NCI-H82 treated with DMSO at 0.1 percent for 48 hours (cell line): Measurements from ENCODE around the gene RABGAP1.
A peak's percentile ranks its signal among the peaks of the same experiment; 100 is the strongest.

Experiments
- DNase-seq: peaks from one replicate; lab custom pipeline; 2025; ENCODE audit not compliant: unreplicated experiment; lab: John Stamatoyannopoulos, UW

Gene RABGAP1

DNA sequence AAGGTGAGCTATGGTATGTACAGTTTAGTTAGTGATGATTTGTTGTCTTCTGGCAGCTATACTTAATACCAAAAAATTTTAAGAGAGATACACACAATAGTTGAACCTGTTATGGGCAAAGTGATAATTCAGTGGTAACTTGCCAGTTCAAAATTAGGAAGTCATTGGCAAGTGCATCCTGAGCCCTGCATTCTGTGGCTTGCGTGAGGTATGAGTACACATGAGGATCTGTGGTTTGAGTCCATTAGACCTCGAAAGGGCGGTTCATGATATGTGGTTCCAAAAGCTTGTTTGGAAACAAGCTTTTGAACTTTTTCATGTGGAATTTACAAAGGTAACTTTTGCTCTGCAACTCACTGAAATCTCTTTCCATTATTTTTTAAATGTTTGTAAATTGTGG, 139.6 kb downstream of the RABGAP1 start:
- no peak for DNase-seq

DNA sequence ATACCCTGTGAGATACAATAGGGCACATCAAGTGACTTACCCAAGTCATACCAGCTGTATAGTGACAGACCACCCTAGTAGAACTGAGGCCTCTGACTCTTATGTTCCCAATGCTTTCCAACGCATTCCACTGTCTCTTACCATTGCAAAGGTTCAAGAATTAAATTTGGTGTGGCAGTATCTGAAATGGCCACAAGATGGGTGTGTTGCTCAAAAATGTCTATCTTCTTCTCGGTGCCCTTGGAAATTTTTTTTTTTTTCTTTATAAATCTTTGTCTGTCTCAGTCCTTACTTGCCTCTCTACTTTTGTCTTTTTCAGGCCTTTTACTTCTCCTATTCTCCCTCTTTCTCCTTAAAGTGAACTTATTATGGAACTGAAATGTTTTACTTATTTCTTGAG, 141.0 kb downstream of the RABGAP1 start:
- DNase-seq, result no peak

DNA sequence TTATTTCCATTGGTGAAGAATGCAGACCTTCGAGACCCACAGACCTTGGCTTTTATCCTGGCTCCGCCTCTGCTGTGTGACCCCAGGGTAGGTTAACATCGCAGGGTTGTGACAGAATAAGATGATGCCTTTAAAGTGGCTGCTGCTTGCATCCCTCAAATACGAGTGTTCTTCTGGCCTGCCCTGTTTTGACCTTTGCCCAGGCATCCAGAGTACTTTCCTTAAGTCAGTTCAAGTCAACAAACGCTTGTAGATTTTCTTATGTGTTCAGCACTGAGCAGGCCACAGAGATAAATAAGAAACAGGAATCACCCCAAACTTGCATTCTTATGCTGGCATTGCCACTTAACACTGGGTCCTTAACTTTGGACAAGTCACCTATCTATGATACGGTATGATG, 142.9 kb downstream of the RABGAP1 start:
- DNase-seq, result no peak

DNA sequence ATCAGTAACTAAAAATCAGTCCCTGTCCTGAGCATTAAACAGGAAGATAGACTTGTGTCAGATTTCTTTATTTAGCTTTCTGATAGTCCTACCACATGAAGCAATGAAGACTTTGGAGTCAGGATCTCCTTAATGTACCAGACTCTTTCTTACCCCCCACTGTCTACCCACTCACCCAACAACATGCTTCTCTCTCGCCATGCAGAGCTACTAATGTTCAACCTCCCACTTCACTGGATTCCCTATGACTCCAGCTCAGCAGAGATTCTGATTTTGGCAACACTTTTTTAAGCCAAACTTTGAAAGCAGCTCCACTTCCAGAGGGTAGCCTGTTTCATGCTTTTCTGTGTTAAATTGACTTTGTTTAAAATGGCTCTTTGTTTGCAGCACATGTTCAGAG, 143.4 kb downstream of the RABGAP1 start:
- no peak for DNase-seq

DNA sequence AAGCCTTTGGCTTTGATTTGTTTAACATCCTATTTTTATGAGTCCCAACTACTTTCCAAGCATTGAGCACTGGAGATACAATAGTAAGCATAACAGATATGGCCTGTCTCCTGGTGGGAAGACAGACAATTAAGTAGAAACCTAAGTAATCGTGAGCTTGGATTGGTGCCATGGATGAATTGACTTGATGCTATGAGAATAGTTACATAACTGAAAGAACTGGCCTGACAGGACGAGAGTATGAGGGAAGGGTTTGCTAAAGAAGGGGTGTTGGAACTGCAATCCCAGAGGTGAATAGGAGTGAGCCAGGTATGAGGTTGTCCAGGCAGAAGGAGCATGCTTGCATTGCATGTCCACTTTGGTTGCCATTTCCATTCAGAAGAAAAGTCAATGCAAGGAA, 145.1 kb downstream of the RABGAP1 start:
- DNase-seq, result no peak

DNA sequence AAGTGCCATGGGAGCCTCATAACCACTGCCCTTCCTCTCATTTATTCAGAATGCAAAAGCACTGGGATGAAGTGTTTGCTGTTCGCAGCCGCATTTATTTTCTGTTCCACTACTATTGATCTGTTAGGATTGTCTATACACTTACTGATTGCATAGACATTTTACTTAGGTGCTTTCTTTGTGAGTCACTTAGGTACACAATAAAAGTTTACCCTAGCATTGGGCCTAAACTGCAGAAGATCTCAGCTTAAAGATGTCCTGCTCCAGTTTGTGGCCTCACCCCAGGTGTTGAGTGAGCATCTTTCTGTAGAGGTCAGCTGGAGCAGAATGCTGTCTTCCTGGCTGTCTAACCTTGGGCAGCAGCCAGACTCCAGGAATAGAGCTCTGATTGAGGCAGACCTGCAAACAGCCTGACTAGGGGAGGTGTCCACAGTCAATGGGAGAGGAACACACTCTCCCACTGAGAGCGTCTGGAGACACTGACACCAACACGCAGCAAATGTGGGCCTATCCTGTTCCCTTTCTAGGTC, 146.6 kb downstream of the RABGAP1 start:
- no peak for DNase-seq

DNA sequence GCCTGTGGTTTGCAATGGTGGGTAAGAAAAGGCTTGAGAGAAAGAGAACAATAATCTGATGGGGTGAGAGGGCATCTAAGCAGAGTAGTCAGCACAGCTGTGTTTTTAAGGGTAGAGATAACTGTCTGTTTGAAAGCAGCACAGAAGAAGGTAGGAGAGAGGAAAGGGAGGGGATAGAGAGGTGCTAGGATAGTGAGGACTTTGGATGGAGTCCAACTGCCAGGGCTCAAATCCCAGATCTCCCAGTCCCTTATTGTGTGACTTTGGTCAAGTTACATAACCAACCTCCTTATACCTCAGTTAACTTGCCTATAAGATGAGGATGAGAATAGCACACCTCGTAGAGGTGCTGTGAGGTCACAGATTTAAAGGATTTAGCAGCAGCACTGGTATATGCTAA, 148.2 kb downstream of the RABGAP1 start:
- no peak for DNase-seq

DNA sequence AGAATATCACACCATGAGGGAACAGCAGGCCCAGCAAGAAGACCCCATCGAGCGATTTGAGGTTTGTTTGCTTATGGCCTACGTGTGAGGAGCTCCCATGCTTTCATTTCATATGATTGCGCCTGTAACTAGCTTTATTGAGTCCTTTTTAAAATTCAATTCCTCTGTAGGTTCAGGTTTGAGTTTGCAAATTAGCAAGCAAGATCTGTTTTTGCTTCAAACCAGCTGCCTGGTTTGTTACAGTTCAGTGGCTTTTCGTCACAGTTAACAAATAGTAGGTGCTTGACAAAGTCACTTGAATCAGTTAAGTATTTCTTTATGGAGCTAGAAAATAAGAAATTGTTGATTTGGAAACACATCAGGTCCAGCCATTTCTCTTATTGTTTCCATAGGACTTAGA, 149.0 kb downstream of the RABGAP1 start:
- no peak for DNase-seq

DNA sequence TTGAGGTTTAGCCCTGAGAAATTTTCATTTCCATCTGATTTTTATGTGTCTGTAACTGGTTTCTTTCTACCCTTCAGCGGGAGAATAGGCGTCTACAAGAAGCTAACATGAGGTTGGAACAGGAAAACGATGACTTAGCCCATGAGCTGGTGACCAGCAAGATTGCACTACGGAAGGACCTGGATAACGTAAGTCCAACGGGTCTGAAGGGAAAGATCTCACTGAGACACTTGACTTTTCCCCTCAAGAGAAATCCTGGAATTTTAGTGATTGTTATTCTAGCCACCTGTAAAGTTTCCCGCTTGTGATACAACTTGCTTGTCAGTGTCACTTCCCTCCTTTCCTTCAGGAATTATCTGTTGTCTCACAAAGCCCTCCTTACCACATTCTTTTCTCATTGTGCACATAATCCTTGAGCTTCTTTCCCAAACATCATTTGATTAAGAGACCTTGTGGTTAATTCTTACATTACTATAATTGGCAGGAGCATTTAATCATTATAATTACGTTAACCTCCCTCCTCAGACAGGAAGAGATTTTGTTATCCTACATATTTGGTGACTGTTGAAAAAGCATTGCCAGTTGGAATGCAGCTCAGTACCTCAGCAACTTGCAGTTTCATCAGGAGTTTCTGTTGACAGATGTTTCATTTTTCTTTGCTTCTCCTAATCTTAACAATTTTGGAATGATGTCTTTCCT, 149.5 kb downstream of the RABGAP1 start:
- peak; percentile 23 for DNase-seq

DNA sequence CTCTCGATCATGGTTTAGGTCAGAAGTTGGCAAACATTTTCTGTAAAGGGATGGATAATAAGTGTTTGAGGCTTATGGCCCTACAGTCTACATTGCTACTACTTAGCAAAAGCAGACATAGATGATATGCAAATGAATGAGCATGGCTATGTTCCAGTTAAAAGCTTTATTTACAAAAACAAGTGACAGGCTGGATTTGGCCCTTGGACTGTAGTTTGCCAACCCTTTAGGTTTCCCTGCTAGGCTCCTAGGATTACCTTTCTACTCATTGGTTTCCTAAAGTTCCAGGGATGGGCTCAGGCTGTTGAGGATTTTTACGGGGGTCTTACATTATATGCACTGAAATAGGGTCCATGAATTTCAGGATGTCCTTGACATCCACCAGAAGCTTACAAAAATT, 150.1 kb downstream of the RABGAP1 start:
- no peak for DNase-seq

DNA sequence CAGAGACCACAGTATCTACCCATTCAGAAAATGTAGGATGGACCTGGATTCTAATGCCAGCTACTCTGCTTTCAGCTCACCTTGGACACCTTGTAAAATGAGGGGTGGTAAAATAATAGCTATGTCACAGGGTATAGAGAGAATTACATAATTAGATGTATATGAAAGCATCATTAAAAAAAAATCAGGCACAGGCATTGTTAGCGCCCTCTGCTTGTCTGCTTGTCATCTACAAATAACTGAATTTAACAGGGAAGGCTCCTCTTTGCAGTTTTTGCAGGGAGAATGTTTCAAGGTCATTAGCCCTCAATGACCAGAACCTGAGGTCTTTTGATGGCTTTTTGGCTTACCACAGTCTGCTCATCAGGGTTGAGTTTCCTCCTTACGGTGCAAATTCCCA, 150.6 kb downstream of the RABGAP1 start:
- DNase-seq, result no peak

DNA sequence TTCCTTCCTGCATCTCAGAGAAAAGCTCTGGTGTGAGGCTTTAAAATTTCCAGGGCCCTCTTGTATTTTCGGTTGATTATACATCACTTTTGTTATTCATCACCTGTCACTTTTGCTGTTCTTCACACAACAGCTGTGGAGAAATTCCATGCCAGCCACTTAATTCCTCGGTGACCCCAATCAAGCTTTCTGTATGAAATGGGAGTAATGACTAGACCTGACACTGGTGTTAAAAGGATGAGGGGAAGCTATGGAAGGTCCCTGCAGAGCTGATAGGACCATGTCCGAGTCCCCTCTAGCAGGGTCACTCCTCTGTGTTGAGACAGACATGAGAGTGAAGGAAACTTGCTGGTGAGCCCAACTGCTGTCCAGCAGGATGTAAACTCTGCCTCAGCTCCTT, 152.3 kb downstream of the RABGAP1 start:
- DNase-seq, result no peak

DNA sequence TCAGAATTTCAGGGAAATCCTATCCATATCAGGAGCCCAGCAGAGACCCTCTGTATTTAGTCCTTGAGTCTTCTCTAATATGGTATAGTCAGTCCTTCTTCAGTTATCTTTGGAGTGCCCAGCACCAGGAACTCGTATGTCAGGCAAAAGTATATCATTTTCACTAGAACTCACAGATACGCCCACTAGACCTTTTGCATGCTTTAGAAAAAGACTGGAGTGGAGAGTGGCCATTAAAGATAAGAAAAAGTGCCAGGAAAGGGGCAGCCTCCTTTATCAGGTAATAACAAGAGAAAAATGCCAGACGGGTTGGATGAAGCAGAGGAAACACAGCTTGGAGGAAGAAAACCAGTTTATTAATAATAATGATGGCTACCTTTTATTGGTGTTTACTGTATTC, 156.2 kb downstream of the RABGAP1 start:
- no peak for DNase-seq

DNA sequence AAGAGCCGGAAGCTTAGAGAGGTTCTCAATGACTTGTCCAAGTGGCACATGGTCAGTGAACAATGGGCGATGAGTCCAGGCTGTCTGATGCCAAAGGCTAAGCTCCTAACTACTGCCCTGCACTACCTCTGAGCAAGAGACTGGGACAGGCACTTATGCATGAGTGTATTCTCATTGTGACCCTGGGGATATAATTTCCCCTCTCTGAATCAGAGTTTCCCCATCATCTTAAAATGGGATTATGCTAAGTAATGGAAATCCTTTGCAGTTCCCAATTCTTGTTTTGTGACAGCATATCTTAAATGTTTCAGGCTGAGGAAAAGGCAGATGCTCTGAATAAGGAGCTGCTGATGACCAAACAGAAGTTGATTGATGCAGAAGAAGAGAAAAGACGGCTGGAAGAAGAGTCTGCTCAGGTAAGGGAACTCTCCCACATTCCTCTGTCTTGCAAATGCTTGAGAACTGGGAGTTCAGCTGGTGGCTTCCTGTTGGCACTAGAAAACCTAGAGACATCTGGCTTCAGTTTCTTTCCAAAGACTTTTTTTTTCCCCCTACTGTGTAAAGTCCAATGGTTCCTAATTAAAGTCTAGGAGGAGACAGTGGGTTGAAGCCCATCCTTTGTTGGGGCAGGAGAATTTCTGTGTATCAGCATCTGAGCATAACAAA, 156.7 kb downstream of the RABGAP1 start:
- no peak for DNase-seq

DNA sequence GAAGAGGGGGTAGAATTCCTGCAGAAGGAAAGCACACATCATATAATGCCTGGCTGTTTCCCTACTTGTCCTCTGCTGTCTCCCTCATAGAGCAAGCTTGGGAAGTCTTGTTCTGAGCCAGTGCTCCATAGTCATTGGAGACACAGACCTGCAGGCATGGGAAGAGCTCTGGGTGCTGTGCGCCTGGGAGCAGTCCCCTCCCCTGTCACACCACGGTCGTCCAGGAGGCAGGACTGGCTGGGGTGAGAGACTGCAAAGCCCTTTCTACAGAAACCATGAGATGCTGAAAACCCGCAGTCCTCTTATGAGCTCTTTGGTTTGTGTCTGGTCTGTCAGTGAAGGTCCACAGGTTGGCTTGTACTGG, 157.3 kb downstream of the RABGAP1 start:
- no peak for DNase-seq

DNA sequence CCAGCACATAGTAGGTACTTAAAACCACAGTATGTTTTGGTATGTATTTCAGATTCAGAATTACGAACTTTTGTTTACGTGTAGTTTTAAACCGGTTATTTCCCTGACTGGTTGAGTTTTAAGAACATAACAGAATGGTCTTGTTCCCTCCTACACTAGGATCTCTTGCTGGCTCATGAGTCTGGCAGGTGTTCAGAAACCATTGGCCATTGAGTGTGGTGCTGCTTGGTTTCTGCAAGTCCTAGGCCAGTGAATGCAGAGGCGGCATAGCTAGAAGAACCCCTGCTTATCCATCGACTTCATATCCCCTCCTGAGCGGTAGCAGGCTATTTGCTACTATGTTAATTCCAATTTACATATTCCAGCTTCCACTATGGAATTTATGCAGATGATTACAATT, 158.2 kb downstream of the RABGAP1 start:
- no peak for DNase-seq

DNA sequence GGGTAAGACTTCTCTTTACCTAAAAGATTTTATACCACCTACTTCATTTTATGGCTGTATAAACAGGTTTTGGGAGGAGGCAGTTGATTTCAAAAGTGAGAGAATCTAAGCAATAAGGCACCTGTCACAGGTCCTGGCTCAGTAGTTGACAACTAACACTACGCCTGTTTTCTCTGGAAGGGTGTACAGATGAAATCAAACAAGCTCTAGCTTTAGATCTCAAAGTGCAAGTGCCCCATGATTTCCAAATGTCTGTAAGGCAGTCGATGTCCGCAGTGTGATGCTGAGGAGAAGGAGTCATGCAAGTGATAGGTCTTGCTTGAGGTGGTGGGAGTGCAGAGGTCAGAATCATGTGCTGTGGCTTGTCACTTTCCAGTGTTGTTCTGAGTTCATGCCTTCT, 158.7 kb downstream of the RABGAP1 start:
- DNase-seq, result no peak

DNA sequence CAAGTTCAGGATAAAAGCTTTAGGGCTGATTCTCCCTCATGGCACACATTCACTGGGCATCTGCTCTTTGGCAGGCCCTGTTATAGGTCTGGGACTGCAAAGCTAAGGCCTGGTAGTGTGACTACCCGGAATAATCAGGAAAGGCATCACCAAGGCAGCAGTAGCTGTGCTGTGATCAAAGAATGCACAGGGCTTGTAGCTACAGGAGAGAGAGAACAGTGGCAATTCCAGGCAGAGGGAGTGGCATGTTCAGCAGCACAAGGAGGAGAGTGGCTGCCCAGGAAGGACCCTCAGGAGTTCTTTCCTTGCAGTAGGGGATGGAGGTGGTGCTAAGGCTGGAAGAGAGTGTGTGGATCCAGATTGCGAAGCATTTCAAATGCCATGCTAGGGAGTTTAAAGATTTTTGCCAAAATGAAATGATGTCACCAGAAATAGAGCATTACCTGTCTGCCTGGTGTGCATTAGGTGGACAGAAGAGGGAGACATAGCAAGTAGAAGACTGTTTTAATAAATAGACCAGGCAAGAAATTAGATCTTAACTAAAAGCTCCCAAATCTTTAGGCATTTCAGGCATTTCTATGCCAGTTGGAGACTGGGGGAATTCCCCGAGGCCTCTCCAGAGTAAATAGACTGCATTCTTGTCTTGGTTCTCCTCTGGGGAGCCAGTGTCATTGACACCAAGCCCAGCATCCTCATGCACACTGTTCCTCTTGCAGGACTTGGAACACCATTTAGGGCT, 161.7 kb downstream of the RABGAP1 start:
- no peak for DNase-seq

DNA sequence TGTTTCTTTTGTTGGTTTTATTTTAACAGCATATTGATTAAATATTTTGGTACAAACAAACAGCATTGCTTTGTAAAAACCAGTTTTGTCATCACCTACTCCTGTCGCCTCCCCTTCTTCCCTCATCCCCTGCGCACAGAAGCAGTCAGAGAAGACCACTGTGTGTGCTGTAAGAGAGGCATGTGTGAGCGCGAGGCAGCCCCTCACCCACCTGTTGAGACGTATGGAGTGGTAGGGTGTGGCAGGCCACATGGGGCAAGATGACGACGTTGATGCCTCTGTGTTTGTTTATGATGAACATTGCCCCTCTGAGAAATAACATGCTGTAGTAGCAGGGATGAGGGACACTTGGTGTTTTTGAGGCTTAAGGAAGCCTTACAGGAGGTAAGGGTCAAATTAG, 164.0 kb downstream of the RABGAP1 start:
- DNase-seq, result no peak

DNA sequence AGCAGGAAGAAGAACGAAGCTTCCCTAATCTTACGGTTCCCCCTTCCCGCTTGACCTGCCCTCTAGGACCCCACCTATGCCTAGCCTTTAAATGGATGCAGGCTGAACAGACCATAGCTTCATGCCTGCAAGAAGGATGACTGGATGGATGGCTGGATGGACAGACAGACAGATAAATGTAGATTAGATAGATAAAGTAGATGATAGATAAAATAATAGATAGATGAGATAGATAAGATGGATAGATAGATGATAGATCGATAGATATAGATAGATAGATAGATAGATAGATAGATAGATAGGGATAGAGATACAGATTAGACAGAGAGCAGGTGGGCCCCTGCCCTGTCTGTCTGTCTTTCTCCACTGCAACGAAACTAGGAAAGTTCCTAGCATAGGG, 164.7 kb downstream of the RABGAP1 start:
- DNase-seq, result no peak

DNA sequence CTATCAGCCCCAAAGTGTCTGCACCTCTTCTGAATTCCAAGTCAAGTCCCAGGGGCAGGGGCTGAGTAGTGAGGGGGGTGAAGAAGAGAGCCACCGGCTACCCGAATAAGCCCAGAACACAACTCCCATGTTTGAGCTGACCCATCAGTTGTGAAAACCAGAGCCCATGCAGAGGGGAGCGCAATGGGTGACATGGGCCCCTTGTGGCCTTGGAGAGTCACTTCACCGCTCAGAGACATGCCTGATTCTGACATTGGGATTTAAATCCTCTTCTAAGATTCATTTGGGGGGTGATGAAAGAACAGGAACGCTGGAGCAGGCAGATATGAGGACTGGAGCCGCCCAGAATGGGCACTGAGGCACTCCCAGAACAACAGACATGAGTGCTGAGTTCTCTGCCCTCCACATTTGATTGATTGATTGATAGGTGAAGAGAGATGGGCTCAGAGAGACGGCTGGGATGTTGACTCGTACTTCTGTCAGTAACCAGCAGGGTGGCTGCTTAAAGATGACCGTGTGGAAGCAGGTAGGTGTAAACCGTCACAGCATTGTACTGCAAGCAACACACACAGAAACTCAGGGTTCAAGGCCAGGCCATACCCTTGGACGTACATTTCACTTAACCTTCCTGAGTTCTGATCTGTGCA, 166.9 kb downstream of the RABGAP1 start:
- no peak for DNase-seq

DNA sequence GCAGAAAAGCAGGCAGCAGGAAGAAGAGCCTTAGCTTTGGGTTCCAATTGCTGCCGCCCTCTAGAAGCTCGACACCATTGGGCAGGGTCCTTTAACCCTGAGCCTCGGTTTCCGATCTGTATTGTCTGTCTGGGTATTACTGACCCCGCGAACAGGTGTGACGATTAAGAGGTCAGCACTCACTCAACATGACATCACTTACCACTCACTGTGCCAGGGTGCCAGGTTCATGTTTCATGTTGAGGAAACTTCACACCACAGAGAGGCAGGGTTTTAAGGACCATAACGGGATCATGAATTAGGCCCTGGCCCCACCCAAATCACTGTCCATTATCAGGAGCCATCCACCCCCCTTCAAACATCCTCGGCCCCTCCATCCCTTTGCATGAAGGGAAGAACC, 168.2 kb downstream of the RABGAP1 start:
- DNase-seq, result no peak
